NCI-H2081 treated with DMSO at 0.1 percent for 48 hours (cell line): ENCODE measurements around the gene LIMS1.

Source experiments
- DNase-seq: peaks from one replicate; lab custom pipeline; 2025; lab: John Stamatoyannopoulos, UW

Gene LIMS1

DNA sequence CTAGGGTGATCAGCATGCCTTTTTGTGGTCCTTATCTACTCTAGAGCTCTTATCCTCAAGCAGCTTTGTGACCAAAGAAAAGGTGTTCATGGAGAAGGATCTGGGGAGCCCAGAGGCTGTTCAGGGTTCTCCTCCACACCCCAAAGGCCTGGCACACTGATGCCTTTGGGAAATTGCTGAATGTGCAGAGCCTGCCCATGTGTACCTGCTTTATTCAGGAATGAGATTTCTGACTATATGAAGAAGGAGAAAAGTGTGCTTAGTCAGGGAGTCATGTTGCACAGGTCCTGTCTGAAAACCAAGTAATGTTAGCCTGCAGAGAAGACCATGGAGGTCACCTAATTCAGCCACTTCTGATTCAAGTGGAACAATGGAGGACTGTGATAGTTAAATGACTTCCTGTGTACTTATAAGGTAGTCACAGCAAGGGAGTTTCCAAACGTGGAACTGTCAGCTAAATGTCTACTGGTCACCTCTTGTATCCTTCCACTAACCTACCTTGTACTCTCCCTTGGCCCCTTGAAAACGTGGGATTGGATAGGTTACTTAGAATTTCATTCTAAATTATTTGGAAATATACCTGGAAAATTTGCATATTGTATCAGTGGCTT is 81.3 kb downstream of the LIMS1 start:
- no peak for DNase-seq

GRCh38 chr2:108616318-108616717 is 82.0 kb downstream of the LIMS1 start:
- no peak for DNase-seq

GRCh38 chr2:108616751-108617161 is 82.5 kb downstream of the LIMS1 start:
- peak; percentile 85 for DNase-seq

DNA sequence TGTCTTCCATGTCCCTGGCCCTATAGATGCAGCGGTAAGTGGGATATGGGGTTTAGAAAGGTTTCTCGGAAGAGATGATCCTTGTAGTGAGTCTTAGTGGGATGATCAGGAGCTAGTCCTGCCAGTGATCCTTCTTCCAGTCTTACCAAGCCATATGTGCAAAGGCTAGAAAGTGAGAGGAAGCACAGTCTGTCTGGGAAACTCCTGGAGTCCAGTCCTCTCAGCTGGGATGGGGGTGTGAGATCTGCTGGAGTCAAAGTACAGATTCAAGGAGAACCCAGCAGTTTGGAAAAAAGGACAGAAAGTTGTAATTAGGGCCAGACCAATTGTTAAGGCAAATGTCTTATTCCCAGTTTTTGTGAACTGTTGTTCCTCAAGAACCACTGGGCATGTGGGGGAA is 83.3 kb downstream of the LIMS1 start:
- DNase-seq: no peak

DNA sequence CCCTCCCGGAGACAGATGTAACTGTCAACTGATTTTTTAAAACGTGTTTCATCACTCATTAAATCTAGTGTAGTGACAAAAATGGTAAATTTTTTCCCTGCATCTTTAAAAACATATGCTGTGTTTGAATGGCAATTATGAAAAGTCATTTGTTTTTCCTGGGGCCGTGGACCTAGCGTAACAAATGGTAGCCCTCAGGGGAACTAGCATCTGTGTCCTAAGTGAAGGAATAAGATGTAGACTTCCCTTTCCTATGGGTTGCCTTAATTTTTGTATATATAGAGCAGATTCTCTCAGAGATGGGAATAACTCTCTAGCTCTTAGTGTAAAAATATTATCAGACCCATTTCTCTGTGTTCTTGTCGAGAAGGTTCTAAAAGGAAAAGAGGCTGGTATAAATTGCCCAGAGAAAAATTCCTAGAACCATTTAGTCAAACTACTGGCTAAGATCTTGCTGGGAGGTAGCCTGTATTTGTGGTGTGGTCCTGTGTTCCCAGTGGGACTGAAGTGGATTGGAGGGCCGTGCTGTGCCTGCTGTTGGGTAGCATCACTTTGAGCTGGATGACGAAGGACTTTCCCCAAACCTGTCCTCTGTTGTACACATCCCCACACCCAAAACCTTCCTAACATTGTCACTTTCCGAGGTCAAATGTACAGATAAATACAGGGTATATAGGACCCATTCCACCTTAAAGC is 85.8 kb downstream of the LIMS1 start:
- no peak for DNase-seq

DNA sequence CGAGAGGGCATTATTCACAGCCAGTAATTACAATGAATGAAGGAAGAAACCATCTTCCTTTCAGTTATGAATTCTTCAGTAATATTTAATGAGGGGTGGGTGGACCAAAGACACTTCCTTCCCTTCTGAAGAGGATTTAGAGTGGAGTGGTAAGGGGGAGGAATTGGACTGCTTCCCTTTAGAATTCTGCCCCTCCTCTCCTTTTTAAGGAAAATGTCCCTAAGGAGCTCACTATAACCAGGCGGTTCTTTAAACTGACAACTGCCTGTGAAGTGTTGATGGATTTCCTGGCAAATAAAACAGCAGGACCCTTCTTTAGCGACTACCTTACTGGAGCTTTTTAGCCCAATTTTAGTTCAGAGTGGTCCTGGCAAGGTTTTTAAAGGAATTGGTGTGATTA is 86.4 kb downstream of the LIMS1 start:
- no peak for DNase-seq

DNA sequence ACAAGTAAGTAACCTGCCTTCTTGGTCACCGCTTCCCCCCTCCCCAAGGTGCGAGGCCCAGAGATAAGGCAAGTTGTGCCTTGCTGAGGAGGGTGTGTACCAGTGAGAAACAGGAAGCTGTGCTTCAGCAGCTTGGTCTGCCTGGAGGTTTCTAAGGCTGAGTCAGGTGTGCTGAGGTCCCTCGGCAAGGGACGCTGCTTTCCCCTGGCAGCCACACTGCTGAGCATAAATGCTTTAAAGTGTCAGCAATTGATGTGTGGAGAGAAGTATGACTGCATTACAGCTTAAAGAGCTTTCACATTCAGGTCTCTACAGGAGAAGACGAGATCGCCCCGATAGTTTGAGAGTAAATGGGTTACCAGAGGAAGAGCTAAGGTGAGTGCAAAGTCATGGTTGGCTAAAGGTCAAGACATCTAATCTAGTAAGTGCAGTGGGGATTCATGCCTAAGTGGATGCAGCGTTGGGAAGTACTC is 86.9 kb downstream of the LIMS1 start:
- DNase-seq: peak; percentile 68

- no peak for DNase-seq
Measured at GRCh38 chr2:108621687-108622681, 87.7 kb downstream of the LIMS1 start.

- no peak for DNase-seq
Measured at GRCh38 chr2:108623616-108624015, 89.3 kb downstream of the LIMS1 start.

DNA sequence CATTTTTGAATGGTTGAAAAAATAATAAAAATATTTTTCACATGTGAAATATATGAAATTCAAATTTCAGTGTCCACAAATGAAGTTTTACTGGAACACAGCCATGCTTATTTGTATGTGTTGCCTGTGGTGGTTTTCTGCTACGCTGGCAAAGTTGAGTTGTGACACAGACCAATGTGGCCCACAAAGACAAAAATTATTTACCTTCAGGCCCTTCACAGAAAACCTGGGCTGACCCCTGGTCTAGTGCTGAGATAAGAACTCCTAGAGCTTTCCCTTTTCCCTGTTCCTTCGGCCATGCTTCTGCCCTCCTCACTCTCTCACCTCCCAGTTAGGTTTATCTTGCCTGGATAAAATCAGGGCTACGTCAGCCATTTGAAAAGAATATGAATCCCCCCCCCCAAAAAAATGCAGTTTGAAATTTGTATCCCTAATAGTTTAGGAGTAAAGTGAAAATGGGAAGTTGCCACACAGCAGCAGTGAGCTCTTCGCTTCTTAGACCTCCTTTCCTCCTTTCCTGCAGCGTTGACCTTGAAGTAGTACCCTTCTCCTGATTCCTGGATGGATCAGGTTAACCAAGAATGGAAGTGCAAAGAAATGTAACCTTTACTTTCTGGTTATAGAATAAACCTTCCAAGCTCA is 91.0 kb downstream of the LIMS1 start:
- DNase-seq: no peak

GRCh38 chr2:108625828-108626195 is 91.5 kb downstream of the LIMS1 start:
- no peak for DNase-seq

GRCh38 chr2:108626995-108627394 is 92.7 kb downstream of the LIMS1 start:
- DNase-seq: no peak

- no peak for DNase-seq
Measured at GRCh38 chr2:108627911-108628567, 93.8 kb downstream of the LIMS1 start.

DNA sequence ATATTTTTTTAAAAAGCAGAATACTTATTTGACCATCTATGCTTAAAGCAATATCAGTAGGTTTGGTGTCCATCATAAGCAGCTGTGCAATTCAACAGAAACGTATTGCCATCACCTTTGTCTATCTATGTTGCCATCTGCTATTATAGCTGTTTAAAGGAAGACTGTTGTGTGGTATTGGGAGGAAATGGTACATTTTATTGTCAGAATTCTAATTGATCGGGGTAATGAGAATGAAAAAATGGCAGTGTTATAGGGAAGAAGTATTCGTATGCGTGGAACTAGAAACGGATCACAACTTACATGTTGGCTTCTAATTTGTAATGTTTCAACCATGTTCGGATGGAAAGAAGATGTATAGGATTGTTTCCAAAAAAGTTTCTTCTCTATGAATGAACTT is 94.7 kb downstream of the LIMS1 start:
- no peak for DNase-seq

DNA sequence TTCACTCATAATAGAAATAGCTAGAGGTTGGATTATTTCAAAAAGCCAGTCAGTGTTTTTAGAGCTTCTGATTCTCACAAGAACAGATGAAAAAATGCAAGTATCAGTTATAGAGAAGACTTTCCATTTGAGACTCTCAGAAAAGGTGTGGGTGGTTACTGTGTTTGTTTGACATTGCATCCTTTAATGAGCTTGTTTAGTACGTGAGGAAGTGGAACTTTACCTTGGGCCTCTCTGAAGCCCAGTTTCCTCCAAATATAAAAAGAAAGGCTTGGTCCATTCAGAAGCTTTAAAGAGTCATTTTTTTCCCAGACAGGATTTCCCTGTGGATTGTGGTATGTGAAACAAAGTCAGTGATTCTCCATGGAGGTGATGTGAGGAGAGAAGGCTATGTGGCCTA is 95.1 kb downstream of the LIMS1 start:
- DNase-seq: no peak

DNA sequence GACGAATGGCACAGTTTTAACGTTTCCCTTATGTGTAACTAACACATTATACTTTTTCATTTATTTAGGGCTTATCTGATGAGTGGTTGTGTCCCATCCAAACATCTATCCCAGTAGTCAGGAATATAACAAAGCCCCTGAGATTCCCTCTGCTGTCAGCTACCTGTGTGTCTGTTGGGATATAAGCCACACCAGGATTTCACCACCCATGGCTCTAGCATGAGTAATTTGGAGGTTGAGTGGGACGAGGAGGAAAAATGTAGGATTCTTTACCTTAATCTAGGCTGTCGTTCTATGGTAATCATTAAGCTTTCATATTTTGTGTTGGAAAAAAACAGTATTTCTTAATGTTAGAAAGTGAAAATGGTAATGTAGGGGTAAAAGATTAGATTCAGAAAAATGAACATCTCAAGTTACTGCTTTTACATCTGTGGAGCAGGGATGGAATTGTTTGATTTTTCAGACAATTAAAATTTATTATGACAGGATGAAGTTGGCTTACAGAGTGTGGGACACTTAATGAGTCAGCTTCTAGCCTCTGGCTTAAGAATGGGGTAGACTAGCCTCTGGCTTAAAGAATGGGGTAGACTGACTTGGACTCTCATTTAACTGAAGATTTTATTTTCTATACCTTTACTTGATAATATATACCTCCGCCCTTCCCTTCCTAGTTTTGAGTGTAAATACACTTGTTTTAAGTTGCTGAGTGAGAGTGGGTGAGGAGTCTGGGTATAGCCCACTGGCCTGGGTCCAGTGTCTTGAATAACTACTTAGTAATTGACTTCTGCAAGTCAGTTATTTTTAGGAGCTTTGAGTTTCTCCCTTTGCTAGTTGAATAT is 96.5 kb downstream of the LIMS1 start:
- DNase-seq: no peak

GRCh38 chr2:108632332-108633160 is 98.3 kb downstream of the LIMS1 start:
- peak; percentile 94 for DNase-seq

DNA sequence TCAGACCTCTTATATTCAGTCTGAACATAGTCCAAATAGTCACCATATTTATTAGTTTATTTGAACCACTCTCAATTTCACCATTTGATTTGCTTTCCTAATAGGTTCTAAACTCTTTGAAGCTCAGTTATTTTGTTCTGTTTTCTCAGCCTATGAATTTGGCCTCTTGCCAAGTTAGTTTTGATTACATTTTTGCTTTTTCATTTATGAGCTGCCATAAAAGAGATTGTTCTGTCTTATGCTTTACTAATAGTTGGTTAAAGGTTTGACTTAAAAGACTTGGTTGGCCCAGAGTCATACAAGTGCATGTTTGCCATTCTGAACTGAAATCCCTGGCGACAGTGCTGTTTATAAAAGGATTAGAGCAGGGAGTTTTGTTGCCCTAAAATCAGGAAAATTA is 99.1 kb downstream of the LIMS1 start:
- DNase-seq: no peak

DNA sequence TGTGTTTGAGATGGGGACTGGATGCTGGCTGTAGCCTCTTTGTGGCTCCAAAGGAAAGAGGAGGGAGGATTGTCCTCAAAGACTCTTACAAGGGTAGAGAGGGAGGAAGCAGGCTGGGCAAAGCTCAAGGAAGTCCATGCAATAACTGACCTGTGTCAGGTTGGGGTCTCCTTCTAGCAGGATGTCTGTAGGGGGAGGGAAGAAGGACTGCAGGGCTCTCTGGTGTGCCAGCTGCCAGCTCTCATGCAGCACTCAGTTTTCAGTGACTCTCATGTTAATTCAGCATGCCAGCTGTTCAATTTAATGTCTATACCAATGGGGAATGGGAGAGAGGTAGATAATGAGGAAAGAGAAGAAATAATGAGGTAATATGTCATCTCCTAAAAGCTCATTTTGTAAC is 99.7 kb downstream of the LIMS1 start:
- DNase-seq: peak; percentile 62
